NCI-H2107 (cell line): Measurements from ENCODE around the gene ANO10.
"Not testable (repeated sequence)": the region's sequence is repeated elsewhere in the genome, so short reads cannot be mapped to it uniquely, and the experiment has no call there.

Source experiments
- DNase-seq: peaks from one replicate; lab custom pipeline; 2025; lab: John Stamatoyannopoulos, UW

The ANO10 gene

GRCh38 chr3:43473737-43474136 lies 148.1 kb downstream of the ANO10 start:
- no peak for DNase-seq

DNA sequence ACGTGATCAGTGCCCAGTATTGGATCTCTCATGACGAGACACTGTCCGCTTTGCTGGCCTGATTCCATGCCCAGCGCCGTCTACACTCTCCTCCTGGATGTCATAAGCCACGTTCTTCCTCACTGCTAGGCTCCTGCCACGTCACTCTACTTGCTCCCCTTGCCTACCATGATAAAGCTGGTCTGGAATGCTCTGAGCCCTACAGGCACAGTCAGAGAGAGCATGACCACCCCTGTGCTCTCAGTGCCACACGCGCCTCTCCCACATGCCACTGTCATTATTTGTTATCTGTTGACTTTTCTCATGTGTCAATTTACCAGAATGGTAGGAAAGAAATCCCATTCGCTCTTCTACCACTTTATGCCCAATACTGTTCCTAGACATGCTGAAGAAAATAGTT lies 148.6 kb downstream of the ANO10 start:
- no peak for DNase-seq

DNA sequence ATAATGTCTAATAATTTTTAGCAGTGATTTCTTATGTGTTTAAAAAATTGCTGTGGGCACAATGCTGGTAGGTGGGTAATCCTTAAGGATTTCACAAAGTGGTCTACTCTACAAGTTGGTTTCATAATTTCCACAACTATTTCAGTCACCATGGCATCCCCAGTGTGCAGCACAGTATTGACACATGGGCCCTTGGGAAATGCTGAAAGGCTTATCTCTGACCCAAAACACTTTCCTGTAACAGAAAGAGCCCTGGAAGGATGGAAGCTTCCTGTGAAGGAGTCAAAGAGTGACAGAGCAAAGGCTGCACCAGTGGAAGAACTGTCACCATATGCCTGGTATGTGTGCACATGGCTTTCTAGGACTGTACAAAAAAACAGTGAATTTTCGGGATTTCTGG lies 153.7 kb downstream of the ANO10 start:
- DNase-seq = no peak

- DNase-seq = no peak
Measured at GRCh38 chr3:43465109-43465508, 156.7 kb downstream of the ANO10 start.

GRCh38 chr3:43462566-43462965 lies 159.2 kb downstream of the ANO10 start:
- not testable (repeated sequence) for DNase-seq

- no peak for DNase-seq
Measured at GRCh38 chr3:43461345-43461744, 160.5 kb downstream of the ANO10 start.

DNA sequence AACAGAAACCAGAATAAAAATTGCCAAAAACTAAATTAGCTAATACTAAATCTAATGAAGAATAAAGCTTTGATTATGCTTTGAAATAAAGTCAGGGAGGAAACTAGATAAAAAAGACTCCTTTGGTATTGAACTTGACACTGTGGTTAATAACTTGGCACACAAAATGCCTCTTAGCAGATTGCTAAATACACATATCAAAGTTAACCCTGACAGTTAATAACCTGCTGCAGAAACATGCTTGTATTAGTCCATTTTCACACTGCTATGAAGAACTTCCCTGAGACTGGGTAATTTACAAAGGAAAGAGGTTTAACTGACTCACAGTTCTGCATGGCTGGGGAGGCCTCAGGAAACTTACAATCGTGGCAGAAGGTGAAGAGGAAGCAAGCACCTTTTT lies 164.8 kb downstream of the ANO10 start:
- not testable (repeated sequence) for DNase-seq

- no peak for DNase-seq
Measured at GRCh38 chr3:43455233-43455632, 166.6 kb downstream of the ANO10 start.

GRCh38 chr3:43453981-43454380 lies 167.8 kb downstream of the ANO10 start:
- DNase-seq = no peak

- DNase-seq = no peak
Measured at GRCh38 chr3:43451670-43452254, 170.0 kb downstream of the ANO10 start.

GRCh38 chr3:43448098-43448497 lies 173.7 kb downstream of the ANO10 start:
- DNase-seq = no peak

GRCh38 chr3:43445820-43446219 lies 176.0 kb downstream of the ANO10 start:
- no peak for DNase-seq

GRCh38 chr3:43442872-43443395 lies 178.9 kb downstream of the ANO10 start:
- DNase-seq = no peak

DNA sequence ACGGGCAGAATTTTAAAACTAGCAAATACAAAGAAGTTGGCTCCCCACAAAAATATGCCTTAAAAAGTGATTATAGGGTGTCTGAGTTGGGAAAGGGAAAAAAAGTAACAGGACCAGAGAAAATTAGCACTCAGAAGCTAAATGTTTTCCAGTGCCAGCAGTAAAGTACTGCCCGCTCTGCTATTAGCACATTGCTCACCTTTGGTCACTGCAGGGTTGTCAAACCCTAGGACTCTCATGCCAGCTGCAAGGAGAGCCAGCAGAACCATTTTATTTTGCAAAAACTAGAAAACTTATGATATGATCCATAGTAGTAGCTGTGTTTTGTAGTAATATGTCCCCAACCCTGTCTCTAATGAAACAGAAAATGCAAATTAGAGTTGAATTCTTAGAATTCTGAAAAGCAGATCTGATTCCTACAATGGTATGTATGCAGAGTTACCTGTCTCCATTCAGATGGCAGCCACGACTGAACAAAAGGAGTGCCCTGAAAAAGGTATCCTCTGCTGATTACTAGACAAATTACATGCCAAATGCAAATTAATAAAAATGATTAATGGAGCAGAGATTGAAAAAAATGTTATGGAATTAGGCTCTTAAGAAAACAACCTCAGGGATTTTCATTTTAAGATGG lies 185.2 kb downstream of the ANO10 start:
- no peak for DNase-seq

DNA sequence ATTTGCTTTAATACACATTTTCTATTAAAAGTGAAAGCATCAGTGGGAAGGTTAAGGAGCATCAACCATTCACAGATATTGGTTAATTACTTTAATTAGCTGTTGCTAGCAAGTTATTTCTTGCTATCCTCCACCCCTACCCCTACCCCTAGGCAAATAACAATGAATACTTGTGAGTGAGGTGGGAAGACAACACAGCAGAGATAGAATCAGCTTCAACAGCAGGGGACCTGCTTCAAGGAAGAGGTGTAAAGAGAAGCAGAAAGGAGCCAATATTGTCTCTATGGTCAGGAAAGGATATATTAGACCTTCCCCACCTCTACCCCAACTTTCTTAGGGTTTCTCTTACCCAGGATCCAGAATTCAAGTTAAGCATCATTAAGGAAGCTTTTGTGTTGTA lies 186.1 kb downstream of the ANO10 start:
- DNase-seq = no peak

DNA sequence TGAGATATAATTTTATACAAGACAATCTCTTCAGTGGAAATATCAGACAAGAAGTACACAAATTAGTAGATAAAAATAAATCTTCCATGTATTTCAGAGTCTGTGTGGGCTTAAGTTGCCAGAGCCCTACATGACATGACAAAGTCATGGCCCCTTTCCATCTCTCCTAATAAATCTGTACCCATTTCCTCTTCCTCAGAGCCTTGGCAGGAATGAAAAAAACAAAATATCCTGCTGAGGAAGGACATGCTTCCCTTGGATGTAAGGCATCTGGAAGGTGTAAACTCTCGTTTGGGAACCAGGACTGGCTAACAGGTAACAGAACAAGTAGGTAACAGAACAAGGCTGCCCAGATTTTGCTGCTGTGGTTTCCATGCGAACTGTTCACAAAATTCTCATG lies 187.4 kb downstream of the ANO10 start:
- no peak for DNase-seq

- no peak for DNase-seq
Measured at GRCh38 chr3:43432462-43432861, 189.3 kb downstream of the ANO10 start.

GRCh38 chr3:43426388-43426787 lies 195.4 kb downstream of the ANO10 start:
- DNase-seq = no peak

- DNase-seq = no peak
Measured at GRCh38 chr3:43425829-43426228, 196.0 kb downstream of the ANO10 start.

GRCh38 chr3:43423639-43424038 lies 198.2 kb downstream of the ANO10 start:
- no peak for DNase-seq

DNA sequence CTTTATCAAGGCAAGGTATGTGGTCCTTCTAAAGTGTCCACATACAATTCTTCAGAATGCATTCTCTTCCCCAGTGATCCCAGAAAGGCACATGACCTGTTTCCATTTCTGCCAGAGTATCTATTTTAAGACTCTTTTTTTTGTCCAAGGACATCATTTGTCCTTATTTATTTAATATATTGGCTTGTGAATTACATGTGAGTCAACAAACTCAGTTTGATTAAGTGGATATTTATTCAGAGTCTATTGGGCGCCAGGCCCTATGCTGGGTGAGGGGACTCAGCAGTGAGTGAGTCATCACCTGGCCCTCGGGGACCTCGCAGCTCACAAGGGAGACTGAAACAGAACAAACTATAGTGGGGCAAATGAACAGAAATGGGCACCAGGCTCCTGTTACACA lies 198.7 kb downstream of the ANO10 start:
- no peak for DNase-seq

GRCh38 chr3:43418601-43419272 lies 203.1 kb downstream of the ANO10 start:
- no peak for DNase-seq

GRCh38 chr3:43417133-43417532 lies 204.7 kb downstream of the ANO10 start:
- no peak for DNase-seq
